Measurements from ENCODE around the gene FXN. TPM values are rescaled to one million over a fixed set of nuclear protein-coding genes. Genes with fewer than 3 reads are reported as not detected.

The FXN gene
- total and polyA plus RNA-seq, 2 experiments from 2014 or later = 5.6 to 22.0 TPM

DNA sequence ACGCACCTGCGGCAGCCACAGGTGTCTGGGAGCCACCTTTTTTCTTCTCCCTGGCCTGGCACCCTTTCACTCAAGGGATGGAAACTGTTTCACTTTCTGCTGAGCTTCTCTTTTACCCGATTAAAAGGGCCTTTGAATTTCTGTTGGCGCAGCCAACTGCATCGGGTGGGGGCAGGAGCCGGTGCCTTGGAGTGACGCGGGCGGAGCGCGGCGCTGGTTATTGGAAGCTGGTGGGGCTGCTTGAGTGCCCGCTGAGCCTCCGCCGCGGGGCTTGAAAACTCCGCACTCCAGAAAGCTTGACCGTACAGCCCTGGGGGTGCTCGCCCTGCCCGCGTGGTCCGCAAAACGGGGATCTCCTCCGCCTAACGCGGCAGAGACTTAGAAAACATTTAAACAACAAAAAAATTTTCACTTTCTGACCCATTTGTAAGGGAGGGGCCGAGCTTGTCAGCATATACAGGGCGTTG, 86.6 kb downstream of the FXN start:
- peak; percentile 82 for DNase-seq
- Histone ChIP-seq H3K4me2 (ENCODE audit: unreplicated experiment) (peak overlapping the region; percentile 99), H3K4me1 (ENCODE audit: insufficient read depth) (peaks cover 5% of the 10 kb centered on the region; the same call in 1 of the 2 replicates), H4K20me1 (ENCODE audit: insufficient read depth) (no peaks in the 10 kb centered on the region), H3K4me3 (peak overlapping the region; percentile 90), H3K79me2 (ENCODE audit: insufficient read depth) (no peaks in the 10 kb centered on the region), H3K36me3 (ENCODE audit: low read depth) (no peaks in the 10 kb centered on the region), H3K27ac (no peak overlapping the region), H3F3A (ENCODE audit: insufficient read depth) (peaks cover 7% of the 10 kb centered on the region; the same call in 1 of the 2 replicates), H2AFZ (peak overlapping the region; percentile 77), H3K9me3 (ENCODE audit: low read depth) (no peaks in the 10 kb centered on the region), H3K27me3 (replicated peaks; ENCODE audit: insufficient read depth) (no peaks in the 10 kb centered on the region), H3K9ac (peak overlapping the region; percentile 54), H3K9me2 (ENCODE audit: insufficient read depth) (no peaks in the 10 kb centered on the region)
- in situ Hi-C loops (cut with MboI) = no loop called here
- TF ChIP-seq EZH2phosphoT487 (IDR thresholded peaks at IDR 0.05; ENCODE audit: insufficient read depth, low read depth) (no peak), EZH2 (IDR thresholded peaks at IDR 0.05; ENCODE audit: insufficient read depth, poor library complexity, severe bottlenecking) (no peak)
- WGBS, 2 experiments (ENCODE audit: low coverage in 1 of 2, low lambda C conversion rate in 2 of 2, missing lambda C conversion rate in 2 of 2) = 1 to 2% methylated on average over 28 of the region's 28 CpGs

DNA sequence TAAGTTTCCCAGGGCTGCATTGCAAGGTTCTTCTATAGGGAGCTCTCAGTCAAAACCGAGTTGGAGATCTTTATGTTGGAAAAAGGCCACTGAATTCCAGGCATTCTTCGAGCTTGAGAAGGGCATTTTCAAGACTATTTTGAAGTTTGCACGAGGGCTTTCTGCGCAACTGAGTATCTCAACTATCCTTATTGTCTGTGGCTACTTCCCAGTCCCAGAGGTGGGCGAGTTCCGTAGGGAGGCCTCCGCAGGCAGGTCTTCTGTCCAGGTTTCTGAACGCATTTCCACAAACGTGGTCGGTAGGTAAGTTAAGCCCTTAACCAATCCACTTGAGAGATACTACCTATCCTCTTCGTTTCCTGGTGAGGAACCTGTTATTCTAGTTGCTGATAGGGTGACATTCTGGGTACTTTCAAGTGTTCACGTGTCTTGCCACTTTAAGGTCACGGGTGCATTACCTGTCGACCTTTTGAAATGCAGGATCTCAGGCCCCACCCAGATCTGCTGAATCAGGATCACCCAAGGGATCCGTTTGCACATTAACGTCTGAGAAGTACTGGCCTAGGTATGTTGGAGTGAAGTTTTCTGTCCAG, 87.1 kb downstream of the FXN start:
- Histone ChIP-seq H3K27me3 (replicated peaks; ENCODE audit: insufficient read depth) (no peaks in the 10 kb centered on the region), H3K9me2 (ENCODE audit: insufficient read depth) (no peaks in the 10 kb centered on the region), H4K20me1 (ENCODE audit: insufficient read depth) (no peaks in the 10 kb centered on the region), H3K36me3 (ENCODE audit: low read depth) (no peaks in the 10 kb centered on the region), H3K4me3 (peak overlapping the region; percentile 90), H3K9me3 (ENCODE audit: low read depth) (no peaks in the 10 kb centered on the region), H3K4me1 (ENCODE audit: insufficient read depth) (peaks cover 5% of the 10 kb centered on the region; the same call in 1 of the 2 replicates), H3F3A (ENCODE audit: insufficient read depth) (peaks cover 7% of the 10 kb centered on the region; the same call in 1 of the 2 replicates), H3K27ac (no peak overlapping the region), H3K79me2 (ENCODE audit: insufficient read depth) (no peaks in the 10 kb centered on the region), H3K4me2 (ENCODE audit: unreplicated experiment) (peak overlapping the region; percentile 99), H3K9ac (peak overlapping the region; percentile 54), H2AFZ (peak overlapping the region; percentile 77)
- 67 to 71% methylated on average over 16 of the region's 16 CpGs for WGBS, 2 experiments (ENCODE audit: low coverage in 1 of 2, low lambda C conversion rate in 2 of 2, missing lambda C conversion rate in 2 of 2)
- in situ Hi-C loops (cut with MboI) = no loop called here
- peak; percentile 68 for DNase-seq
- TF ChIP-seq EZH2 (IDR thresholded peaks at IDR 0.05; ENCODE audit: insufficient read depth, poor library complexity, severe bottlenecking) = no peak
- TF ChIP-seq EZH2phosphoT487 (IDR thresholded peaks at IDR 0.05; ENCODE audit: insufficient read depth, low read depth) = no peak

DNA sequence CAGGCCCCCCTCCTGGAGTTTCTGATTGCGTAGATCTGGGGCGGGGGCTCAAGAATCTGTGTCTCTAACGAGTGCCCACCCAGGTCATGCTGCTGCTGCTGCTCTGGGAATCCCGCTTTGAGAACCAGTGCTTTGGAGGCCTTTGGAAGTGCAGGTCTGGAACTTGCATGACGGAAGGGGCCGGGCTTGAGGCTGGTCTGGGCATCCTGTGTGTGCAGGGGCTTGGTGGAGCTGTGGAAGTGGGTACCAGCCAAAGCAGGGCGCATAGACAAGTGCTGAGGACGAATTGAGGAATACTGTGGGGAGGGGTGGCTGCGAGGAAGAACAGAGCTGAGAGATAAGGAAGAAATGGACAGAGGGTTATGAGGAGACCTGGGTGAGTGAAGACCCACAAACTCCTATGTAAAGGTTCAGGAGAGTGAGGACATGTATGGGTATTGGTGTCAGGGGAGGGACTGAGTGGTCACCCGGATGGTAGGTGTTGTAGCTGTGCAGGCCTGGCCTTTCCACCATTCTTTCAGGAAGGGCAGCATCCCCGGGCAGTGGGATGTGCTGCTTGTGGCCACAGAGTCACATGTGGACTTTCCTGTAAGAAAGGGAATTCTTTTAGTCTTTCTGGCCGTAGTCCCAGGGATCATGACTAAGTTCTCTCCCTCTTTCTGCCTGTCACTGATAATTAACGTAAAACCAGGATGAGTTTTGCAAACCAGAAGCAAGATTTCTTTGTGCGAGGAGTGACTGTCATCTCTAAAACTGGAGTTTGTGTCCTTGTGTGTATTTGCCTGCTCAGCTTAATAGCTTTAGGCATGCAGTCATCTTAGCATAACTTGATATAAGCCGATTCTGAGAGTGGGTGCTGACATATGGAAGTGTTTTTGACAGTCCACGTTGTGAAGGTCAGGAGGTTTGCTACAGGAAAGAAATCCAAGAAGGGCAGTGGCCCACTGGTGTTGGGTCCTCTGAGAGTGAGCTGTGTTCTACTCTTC, 95.2 kb downstream of the FXN start:
- Histone ChIP-seq H3K27me3 (replicated peaks; ENCODE audit: insufficient read depth) (no peaks in the 10 kb centered on the region), H3K9me3 (ENCODE audit: low read depth) (no peaks in the 10 kb centered on the region), H4K20me1 (ENCODE audit: insufficient read depth) (no peaks in the 10 kb centered on the region), H3K4me3 (no peak overlapping the region), H3K36me3 (ENCODE audit: low read depth) (no peaks in the 10 kb centered on the region), H3K4me1 (ENCODE audit: insufficient read depth) (peaks cover 17% of the 10 kb centered on the region), H3K9me2 (ENCODE audit: insufficient read depth) (no peaks in the 10 kb centered on the region), H3K9ac (no peak overlapping the region), H3F3A (ENCODE audit: insufficient read depth) (0 out of 2 replicates have a peak, but pooled peaks cover 7% of the 10 kb centered on the region), H3K79me2 (ENCODE audit: insufficient read depth) (no peaks in the 10 kb centered on the region), H3K27ac (no peak overlapping the region), H2AFZ (no peak overlapping the region), H3K4me2 (ENCODE audit: unreplicated experiment) (peak overlapping the region; percentile 50)
- in situ Hi-C loops (cut with MboI) = no loop called here
- 54 to 57% methylated on average over 16 of the region's 16 CpGs for WGBS, 2 experiments (ENCODE audit: low coverage in 1 of 2, low lambda C conversion rate in 2 of 2, missing lambda C conversion rate in 2 of 2)
- peak; percentile 81 for DNase-seq
- no peak for TF ChIP-seq EZH2 (IDR thresholded peaks at IDR 0.05; ENCODE audit: insufficient read depth, poor library complexity, severe bottlenecking)
- no peak for TF ChIP-seq EZH2phosphoT487 (IDR thresholded peaks at IDR 0.05; ENCODE audit: insufficient read depth, low read depth)

DNA sequence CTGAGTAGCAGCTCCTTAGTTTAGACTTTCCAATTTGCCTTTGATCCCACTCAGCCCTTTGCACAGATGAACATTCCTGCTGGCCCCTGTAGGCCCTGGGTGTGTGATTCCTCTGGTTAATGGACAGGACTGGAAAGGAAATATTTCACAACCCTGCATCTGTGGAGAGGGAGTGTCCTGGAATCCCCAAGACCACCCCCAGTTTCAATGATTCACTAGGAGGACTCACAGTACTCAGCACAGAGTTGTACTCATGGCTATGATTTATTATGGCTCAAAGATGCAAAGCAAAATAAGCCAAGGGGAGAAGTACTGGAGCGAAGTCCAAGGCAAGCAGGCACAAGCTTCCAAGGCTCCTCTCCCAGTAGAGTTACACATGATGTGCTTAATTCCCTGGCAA, 96.1 kb downstream of the FXN start:
- Histone ChIP-seq H3K9me2 (ENCODE audit: insufficient read depth) (no peaks in the 10 kb centered on the region), H3K4me1 (ENCODE audit: insufficient read depth) (peaks cover 17% of the 10 kb centered on the region), H3K27me3 (replicated peaks; ENCODE audit: insufficient read depth) (no peaks in the 10 kb centered on the region), H3K4me3 (no peak overlapping the region), H4K20me1 (ENCODE audit: insufficient read depth) (no peaks in the 10 kb centered on the region), H3K9ac (no peak overlapping the region), H3K27ac (no peak overlapping the region), H3K79me2 (ENCODE audit: insufficient read depth) (no peaks in the 10 kb centered on the region), H3F3A (ENCODE audit: insufficient read depth) (0 out of 2 replicates have a peak, but pooled peaks cover 7% of the 10 kb centered on the region), H3K9me3 (ENCODE audit: low read depth) (no peaks in the 10 kb centered on the region), H3K4me2 (ENCODE audit: unreplicated experiment) (peak overlapping the region; percentile 50), H3K36me3 (ENCODE audit: low read depth) (no peaks in the 10 kb centered on the region), H2AFZ (no peak overlapping the region)
- peak; percentile 85 for DNase-seq
- in situ Hi-C loops (cut with MboI) = no loop called here
- TF ChIP-seq EZH2 (IDR thresholded peaks at IDR 0.05; ENCODE audit: insufficient read depth, poor library complexity, severe bottlenecking) (no peak), EZH2phosphoT487 (IDR thresholded peaks at IDR 0.05; ENCODE audit: insufficient read depth, low read depth) (no peak)
- WGBS, 2 experiments (ENCODE audit: low coverage in 1 of 2, low lambda C conversion rate in 2 of 2, missing lambda C conversion rate in 2 of 2) = 15 to 19% methylated on average over 1 of the region's 1 CpG
